Activated CD8-positive, alpha-beta memory T cell treated with anti-CD3 and anti-CD28 coated beads for 1 hour (primary cell): ENCODE measurements around the gene C19orf85.

Experiments used
- DNase-seq, 2 donors: peaks; one replicate each; pipeline ENCODE4 v3.0.0-alpha.2; 2020; ENCODE audit warnings: low read depth in 1 of 2; ENCODE audit errors: extremely low read depth in 1 of 2

Gene C19orf85

DNA sequence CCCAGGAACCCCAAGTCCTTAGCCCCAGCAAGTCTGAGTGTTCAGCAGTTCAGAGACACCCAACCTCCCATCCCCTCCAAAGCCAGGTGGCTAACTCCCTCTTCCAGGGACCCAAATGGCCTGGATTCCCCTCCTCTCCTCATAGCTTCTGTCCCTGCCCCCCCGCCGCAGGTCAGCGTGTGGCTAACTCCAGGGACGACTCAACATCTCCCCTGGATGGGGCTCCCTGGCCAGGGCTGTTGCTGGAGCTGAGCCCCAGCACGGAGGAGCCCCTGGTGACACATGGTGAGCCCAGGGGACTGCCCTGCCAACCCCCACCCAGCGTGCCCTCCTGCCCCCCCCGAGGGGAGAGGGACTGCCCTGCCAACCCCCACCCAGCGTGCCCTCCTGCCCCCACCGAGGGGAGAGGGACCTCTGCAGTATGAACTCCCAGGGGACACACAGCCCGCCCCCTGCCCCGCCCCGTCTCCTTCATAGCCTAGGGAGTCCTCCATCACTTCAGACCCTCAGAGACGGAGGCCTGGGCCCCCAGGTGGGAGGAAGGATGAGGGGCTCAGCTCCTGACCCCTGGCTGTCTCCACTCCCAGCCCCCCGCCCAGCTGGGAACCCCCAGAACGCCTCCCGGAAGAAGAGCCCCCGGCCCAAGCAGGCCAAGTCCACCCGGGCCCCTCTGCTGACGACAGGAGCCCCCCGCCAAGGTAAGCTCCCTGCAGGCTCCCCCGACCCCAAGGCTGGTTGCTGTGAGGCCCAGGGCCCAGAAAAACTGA lies 25.3 kb upstream of the C19orf85 start:
- no peak for DNase-seq

DNA sequence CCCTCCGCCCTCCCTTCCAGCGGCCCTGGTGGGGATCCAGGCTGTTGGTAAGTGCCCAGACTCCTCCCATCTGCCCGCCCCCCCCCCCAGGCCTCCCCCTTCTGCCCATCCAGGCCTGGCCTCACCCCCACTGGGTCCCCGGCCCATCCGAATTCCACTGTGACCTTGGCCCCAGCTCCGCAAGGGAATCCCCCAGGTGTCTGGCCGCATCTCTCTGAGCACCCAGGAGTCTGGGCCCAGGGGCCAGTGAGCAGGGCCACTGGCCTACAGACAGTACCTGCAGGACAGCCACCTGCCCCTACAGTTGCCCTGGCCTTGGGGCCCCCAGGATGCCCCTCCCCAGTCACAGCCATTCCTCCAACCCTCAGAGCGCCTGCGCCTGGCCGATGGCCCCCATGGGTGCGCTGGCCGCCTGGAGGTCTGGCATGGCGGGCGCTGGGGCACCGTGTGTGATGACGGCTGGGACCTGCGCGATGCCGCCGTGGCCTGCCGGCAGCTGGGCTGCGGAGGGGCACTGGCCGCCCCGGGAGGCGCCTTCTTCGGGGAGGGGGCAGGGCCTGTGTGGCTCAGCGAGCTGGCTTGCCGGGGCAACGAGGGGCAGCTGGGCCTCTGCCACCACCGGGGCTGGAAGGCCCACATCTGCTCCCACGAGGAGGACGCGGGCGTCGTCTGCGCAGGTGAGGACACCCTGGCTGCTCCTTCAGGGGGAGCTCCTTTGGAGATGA lies 24.6 kb upstream of the C19orf85 start:
- DNase-seq = no peak

DNA sequence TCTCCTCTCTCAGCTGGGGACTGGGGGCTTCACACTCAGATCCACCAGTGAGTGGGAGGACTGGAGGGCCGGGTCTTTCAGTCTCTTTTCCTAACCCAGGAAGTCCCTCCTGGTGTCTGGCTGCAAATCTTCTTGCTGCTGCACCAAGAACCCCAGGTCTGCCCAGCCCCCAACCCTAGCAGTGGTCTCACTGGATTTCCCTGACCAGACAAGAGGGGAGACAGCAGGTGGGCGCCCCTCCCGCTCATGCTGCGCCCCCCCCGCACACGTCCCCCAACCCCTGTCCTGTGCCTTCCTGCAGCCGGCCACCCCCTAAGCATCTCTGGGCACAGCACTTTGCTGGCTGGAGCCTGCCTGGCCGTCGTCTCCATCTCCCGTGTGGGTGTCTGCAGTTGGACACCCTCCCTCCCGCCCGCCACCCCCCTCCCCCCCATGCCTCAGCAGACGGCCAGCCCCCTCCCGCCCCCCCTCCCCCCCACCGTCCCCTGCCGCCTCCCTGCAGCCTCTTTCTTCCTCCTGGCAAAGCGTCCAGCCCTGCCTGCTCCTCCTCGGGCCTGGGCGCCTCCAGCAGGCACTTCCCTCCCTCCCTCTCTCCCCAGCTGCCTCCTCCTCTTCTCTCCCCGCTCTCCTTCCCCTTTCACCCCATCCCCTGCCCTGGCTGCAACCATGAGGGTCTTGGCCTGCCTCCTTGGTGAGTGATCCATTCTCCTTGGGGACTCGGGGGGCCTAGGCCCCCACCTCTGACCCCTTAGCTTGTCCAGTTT lies 23.6 kb upstream of the C19orf85 start, which contains the start of gene SSC5D:
Gene SSC5D (plus strand): TSS at position 513 of the 764 bp plus-strand sequence. CDS start 154 bp downstream, at position 667.
- no peak for DNase-seq

DNA sequence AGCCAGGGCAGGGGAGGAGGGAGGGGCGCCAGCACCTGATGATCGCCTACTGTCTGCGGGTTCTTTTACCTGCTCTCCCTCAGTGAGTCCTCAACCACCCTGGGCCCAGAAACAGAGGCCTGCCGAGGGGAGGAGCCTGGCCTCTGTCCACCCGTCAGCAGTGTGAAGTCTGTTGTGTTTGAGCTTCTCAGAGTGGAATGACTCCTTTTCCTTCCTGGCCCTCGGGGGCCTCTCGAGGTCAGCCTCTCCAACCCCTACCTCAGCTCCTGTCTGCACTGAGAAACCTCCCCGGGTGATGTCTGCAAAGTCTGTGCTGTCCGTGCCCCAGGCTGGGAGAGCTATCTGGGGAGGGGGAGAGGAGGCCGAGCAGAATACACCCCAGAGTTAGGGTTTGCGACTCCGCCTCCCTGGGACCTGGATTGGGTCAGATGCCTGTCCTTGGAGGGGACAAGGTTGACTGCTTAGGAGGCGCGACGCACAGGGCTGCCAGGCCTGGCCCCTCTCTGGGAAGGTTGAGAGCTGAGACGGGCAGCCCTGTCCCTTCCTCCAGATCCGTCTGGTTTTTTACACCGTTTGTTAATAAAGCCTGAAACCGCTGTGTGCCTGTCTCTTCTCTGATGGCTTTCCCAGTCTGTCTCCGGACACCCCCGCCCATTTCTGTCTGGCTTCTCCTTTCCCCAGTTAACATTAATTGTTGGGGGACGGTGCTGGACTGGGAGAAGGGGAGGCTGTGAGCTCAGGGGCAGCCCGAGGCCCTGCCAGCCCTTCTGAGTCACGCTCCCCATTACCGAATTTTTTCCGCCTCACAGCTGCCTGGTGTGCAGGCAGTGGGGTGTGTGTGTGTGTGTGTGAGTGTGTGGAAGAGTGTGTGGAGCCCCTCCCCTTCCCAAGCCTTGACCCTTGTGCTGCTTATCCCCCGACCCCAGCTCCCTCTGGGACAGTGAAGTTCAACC lies 22.7 kb upstream of the C19orf85 start:
- DNase-seq = no peak

DNA sequence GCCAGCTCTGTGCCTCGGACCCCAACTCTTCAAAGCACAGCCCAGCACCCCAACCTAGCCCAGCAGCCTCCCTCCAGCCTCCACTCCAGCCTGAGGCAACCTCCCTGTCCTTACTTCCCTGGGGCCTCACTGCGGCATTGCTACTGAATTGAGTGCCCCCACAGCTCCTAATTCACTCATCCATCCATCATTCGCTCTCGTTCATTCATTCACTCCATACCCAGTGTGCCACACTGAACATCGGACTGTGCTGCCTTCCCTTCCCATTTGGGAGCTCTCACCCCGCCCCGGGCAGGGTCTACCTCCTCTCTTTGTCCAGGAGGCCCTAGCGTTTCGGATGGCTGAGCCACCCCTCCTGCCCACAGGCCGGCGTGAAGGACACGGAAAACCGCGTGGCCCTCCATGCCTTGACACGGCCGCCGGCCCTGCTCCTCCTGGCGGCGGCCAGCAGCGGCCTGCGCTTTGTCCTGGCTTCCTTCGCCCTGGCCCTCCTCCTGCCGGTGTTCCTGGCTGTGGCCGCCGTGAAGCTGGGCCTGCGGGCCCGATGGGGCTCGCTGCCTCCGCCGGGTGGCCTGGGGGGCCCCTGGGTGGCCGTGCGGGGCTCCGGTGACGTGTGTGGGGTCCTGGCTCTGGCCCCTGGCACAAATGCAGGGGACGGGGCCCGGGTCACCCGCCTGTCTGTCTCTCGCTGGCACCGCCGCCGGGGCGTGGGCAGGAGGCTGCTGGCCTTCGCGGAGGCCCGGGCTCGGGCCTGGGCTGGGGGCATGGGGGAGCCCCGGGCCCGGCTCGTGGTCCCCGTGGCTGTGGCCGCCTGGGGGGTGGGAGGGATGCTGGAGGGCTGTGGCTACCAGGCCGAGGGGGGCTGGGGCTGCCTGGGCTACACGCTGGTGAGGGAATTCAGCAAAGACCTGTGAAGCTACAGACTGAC lies 21.8 kb upstream of the C19orf85 start:
- no peak for DNase-seq

DNA sequence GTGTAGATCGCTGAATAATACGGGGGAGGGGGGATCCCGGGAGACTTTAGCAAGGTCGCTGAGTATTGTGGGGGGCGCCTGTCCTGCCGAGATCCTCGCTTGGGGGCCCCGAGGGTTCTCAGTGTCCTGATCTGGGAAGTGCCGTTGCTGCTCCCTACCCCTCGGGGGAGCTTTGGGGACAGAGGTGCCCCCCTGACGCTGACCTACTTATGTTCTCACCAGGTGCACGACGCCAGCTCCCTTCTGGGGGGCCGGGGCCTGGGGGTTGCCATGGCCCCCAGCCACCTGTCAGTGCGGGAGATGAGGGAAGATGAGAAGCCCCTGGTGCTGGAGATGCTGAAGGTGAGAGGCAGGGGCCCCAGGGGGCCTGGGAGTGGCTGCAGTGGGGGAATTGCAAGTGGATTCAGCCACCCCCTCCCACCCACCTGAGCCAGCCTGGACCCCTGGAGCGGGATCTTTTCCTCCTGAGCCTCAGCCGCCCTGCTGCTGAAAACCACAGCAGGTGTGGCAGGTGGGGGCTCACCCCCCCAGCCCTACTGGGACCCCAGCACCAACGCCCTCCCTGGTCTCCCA lies 21.0 kb upstream of the C19orf85 start:
- no peak for DNase-seq

DNA sequence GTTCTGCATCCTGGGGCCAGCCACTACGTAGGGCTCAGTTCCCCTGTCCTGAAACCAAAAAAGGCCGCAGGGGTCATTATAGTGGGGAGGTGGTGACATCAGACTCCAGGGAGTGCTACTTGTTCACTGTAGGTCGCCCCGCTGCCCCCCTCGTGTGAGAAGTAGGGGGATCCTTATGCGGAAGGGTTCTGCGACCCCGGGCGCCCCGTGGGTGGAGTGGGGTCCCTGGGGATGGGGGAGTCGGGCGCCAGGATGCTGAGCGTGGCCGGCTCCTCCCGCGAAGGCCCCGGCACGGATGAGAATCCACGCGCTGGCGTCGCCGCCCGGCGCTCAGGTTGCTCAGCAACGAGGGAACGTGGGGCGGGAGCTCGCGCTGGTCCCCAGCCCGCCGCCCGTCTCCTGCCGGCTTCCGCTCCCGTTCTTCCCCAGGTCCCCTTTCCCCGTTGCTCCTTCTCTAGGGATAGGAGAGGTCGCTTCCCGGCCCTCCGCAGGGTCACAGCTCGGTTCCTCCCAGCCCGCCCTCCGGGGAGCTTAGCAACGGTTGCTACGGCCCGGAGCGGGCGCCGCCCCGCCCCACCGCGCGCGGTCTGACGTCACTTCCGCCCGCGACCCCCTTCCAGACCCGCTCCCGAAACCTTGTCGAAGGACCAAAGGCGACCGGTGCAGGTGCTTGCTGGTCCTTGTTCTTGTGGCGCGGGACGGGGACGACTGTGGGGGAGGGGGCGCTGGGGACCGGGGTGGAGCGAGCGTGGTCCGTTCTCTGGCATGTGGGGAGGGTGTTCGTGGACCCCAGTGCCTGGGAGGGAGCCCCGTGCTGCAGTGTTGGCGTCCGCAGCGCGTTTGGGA lies 20.3 kb upstream of the C19orf85 start, which contains the start of gene NAT14:
Gene NAT14 (plus strand): TSS at position 596 of the 846 bp plus-strand sequence. CDS start 521 bp downstream, outside the sequence.
- peak in 1 of 2 donors; percentile 41 for DNase-seq

DNA sequence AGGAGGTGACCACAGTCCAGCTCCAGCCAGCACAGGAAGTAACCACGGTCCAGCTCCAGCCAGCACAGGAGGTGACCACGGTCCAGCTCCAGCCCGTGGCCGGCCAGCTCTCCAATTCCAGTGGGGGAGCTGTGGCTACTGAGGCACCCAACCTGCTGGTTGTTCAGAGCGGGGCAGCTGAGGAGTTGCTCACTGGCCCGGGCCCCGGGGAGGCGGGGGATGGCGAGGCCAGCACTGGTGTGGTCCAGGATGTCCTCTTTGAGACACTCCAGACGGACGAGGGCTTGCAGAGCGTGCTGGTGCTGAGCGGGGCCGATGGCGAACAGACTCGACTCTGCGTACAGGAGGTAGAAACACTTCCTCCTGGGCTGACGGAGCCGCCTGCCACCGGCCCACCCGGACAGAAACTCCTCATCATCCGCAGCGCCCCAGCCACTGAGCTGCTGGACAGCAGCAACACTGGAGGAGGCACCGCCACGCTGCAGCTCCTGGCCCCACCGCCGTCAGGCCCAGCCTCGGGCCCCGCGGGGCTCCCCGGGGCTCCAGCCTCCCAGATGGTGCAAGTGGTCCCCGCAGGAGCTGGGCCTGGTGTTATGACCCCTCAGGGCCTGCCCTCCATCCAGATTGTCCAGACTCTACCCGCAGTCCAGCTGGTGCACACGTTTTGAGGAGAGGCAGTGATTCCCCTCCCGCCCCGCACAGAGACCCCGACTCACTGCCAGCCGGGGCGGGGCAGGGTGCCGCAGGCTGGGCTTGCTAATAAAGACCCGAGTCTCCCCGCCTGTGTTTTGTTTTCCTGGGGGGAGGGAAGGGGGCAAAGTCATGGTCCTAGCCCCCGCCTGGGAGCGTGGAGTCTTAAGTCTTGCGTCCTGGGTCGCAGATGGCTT lies 19.4 kb upstream of the C19orf85 start:
- DNase-seq = no peak

DNA sequence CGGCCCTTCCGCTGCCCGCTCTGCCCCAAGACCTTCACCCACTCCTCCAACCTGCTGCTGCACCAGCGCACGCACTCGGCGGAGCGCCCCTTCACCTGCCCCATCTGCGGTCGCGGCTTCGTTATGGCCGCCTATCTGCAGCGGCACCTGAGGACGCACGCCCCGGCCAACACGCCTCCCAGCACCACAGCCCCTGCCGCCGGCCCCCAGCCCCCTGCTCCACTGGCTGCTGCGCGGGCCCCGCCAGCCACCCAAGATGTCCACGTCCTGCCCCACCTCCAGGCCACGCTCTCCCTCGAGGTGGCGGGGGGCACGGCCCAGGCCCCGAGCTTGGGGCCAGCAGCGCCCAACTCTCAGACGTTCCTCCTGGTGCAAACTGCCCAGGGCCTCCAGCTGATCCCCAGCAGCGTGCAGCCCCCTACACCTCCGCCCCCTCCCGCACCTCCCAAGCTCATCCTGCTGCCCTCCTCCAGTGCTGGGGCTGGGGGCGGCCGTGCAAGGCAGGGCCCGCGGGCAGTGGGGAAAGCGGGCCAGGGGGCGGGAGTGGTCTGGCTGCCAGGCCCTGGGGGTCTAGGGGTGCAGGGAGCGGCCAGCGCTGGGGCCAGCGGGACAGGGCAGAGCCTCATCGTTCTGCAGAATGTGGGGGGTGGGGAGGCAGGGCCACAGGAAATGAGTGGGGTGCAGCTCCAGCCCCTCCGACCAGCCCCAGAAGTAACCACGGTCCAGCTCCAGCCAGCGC lies 18.6 kb upstream of the C19orf85 start:
- DNase-seq = no peak

DNA sequence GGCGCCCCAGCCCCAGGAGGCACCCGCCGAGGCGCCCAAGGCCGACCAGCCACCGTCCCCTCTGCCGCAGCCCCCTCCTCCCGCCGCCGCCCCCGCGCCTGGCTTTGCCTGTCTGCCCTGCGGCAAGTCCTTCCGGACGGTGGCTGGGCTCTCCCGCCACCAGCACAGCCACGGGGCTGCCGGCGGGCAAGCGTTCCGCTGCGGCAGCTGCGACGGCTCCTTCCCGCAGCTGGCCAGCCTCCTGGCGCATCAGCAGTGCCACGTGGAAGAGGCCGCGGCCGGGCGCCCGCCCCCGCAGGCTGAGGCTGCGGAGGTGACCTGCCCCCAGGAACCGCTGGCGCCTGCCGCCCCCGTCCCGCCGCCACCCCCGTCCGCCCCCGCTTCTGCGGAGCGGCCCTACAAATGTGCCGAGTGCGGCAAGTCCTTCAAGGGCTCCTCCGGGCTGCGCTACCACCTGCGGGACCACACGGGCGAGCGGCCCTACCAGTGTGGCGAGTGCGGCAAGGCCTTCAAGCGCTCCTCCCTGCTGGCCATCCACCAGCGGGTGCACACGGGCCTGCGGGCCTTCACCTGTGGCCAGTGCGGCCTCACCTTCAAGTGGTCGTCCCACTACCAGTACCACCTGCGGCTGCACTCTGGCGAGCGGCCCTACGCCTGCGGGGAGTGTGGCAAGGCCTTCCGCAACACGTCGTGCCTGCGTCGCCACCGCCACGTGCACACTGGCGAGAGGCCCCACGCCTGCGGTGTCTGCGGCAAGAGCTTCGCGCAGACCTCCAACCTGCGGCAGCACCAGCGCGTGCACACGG lies 17.8 kb upstream of the C19orf85 start:
- no peak for DNase-seq

DNA sequence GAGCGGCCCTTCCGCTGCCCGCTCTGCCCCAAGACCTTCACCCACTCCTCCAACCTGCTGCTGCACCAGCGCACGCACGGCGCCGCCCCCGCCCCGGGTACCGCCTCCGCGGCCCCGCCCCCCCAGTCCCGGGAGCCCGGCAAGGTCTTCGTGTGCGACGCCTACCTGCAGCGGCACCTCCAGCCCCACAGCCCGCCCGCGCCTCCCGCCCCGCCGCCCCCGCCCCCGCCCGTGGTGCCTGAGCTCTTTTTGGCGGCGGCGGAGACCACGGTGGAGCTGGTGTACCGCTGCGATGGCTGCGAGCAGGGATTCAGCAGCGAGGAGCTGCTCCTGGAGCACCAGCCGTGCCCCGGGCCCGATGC lies 17.2 kb upstream of the C19orf85 start:
- DNase-seq = no peak

DNA sequence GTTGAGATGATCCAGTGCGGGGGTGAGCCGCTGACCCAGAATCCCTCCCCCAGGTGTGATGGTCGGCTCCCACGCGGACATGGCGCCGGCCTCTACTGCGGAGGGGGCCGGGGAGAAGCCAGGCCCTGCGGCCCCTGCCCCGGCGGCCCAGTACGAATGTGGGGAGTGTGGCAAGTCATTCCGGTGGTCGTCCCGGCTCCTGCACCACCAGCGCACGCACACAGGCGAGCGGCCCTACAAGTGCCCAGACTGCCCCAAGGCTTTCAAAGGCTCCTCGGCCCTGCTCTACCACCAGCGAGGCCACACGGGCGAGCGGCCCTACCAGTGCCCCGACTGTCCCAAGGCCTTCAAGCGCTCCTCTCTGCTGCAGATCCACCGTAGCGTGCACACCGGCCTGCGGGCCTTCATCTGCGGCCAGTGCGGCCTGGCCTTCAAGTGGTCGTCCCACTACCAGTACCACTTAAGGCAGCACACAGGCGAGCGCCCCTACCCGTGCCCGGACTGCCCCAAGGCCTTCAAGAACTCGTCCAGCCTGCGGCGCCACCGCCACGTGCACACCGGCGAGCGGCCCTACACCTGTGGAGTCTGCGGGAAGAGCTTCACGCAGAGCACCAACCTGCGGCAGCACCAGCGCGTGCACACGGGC lies 16.7 kb upstream of the C19orf85 start:
- no peak for DNase-seq

DNA sequence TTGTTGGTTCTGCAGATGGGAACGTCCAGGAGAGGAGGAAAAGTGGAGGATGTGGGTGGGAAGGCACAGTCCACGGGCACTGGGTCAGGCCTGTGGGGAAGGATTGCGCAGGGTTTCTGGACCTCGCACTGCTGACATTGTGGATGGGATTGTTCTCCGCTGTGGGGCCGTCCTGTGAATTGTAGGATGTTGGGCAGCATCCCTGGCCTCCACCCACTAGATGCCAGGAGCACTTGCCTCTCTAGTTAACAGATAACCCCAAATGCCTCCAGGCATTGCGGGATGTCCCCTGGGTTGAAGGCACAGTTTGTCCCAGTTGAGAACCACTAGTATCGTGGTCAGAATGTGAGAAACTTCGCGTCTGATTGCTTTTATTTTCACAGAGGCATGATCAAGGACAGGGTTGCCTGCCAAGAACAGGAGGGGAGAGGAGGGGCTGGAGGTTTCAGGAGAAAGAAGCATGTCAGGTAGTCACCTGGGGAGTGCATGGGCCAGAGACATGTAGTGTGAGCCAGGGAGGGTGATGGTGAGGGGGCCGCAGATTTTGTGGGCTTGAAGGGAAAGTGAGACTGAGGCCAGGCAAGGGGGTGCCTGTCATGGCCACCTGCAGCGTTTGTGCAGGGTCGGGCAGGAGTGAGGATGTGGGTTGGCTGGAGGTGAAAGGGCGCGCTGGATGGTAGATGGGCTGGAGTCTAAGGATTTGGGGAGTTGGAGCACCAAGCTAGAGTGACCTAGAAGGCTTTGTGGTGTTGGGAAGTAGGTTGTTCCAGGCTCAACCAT lies 15.1 kb upstream of the C19orf85 start:
- DNase-seq = no peak

DNA sequence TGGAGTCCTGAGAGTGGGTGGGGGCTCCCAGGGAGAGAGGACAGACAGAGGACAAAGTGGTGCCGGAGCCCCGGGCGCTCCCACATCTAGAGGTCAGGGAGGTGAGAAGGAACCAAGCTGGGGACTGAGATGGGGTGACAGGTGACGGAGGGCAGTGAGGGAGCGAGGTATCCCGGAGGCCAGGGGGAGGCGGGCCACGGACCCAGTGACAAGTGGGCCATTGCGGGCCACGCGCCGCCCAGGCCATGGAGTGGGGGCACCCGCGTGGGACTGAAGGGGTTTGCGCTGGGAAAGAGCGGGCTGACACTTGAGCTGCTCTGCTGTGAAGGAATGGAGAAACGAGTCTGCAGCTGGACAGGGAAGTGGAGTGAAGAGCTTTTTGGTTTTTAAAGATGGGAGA lies 14.5 kb upstream of the C19orf85 start:
- DNase-seq = no peak
